GM12892 (cell line): ENCODE data around the gene CCDC9B.
A peak's percentile ranks its signal among the peaks of the same experiment; 100 is the strongest.

Source experiments
- DNase-seq: peaks from one replicate; pipeline ENCODE4 v3.0.0; 2011; ENCODE audit not compliant: insufficient read length
- FAIRE-seq: peaks from 2 replicates; lab custom pipeline; 2011; peaks lifted over from hg19 to GRCh38; lab: Jason Lieb, UNC
- POLR2A ChIP-seq: IDR thresholded peaks from 2 replicates; pipeline ENCODE4 v1.6.1; 2011; ENCODE audit warnings: low read depth, low read length, control low read depth
- POLR2AphosphoS5 ChIP-seq: IDR thresholded peaks from 2 replicates; pipeline ENCODE4 v1.6.1; 2011; ENCODE audit warnings: low read depth, low read length, control low read depth
- TAF1 ChIP-seq: IDR thresholded peaks from 2 replicates; pipeline ENCODE4 v1.6.1; 2011; ENCODE audit warnings: low read depth, mild to moderate bottlenecking, control low read depth, low read length, borderline replicate concordance

CCDC9B gene

GRCh38 chr15:40361640-40362039, 20.9 kb upstream of the CCDC9B start:
- no peak for DNase-seq
- no peak for TF ChIP-seq POLR2A
- TF ChIP-seq TAF1 = no peak
- no peak for TF ChIP-seq POLR2AphosphoS5
- no peak for FAIRE-seq

GRCh38 chr15:40360015-40360414, 19.3 kb upstream of the CCDC9B start:
- FAIRE-seq (no peak), DNase-seq (no peak)
- TF ChIP-seq POLR2AphosphoS5 = no peak
- no peak for TF ChIP-seq TAF1
- no peak for TF ChIP-seq POLR2A

DNA sequence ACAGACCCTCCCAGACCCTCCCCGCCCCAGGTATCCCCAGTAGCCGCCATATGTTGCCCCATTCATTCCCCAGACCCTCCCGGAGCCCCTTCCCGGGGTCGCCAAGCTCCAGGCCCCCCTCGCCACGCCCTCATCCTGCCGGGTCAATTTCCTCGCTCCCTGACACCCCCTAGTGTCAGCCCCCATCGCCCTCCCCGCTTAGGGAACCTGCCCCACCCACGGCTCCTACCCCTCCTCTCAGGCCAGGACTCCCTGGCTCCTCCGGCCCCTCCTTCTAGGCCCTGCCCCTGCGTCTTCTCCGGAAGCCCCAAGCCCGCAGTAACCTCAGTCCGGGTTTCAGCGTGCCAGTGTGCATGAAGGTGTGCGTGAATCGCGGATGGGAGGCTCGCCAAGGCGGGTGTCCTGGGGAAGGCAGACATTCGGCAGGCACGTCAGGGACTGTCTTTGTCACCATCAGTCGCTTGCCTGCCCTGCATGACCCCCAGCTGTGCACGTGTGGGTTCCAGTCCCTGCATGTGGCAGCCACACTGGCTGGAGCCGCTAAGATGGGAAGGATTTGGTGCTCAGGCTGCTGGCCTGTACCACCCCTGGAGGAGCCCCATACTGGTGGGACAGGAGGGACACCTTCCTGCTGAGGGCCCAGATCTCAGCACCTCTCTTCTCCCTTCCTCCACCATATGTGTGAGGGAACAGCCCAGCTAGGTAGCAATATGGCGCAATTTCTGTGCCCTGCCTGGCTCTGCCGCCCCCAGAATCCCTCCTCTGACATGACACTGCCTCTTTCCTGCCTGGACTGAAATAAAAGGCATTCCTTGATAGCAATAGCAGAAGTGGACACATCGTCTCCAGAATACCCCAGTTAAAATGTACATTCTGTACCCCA, 18.0 kb upstream of the CCDC9B start:
- TF ChIP-seq POLR2A = no peak
- no peak for DNase-seq
- no peak for FAIRE-seq

- peak; percentile 93 for FAIRE-seq
- peak; percentile 99 for DNase-seq
- TF ChIP-seq POLR2A (no peak), POLR2AphosphoS5 (no peak), TAF1 (no peak)
Observed at GRCh38 chr15:40357723-40358470, 17.2 kb upstream of the CCDC9B start, which contains the start of gene DISP2. Gene DISP2 (plus strand): TSS chr15:40358219. CDS start chr15:40358322, 103 bp downstream.

DNA sequence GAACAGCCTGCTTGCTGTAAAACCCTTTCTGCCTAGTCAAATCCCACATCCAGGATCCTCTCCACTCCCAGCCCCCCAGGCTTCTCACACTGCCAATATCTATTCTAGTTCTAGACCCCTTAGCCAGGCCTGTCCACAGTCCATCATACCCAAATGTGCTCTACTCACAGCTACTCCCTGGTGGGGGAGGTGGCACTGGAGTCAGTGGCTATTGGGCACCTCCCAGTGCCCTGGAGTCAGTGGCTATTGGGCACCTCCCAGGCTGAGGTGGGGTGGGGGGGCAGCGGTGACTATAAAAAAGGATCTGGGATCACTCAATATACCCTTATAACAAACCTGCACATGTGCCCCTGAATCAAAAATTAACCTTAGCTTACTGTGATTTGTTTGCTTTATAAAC, 16.5 kb upstream of the CCDC9B start:
- TF ChIP-seq POLR2AphosphoS5 = no peak
- no peak for TF ChIP-seq TAF1
- FAIRE-seq (no peak), DNase-seq (no peak)

- no peak for DNase-seq
- no peak for FAIRE-seq
Observed at GRCh38 chr15:40355976-40356585, 15.3 kb upstream of the CCDC9B start.

GRCh38 chr15:40354408-40355171, 13.9 kb upstream of the CCDC9B start:
- no peak for DNase-seq
- TF ChIP-seq POLR2A (no peak), TAF1 (no peak)
- FAIRE-seq = no peak

More at GRCh38 chr15:40355976-40356585, 15.3 kb upstream of the CCDC9B start:
- TF ChIP-seq POLR2AphosphoS5 (no peak), TAF1 (no peak), POLR2A (no peak)

- DNase-seq (no peak), FAIRE-seq (no peak)
- TF ChIP-seq TAF1 (no peak), POLR2A (no peak), POLR2AphosphoS5 (no peak)
Observed at GRCh38 chr15:40353697-40354096, 13.0 kb upstream of the CCDC9B start.

DNA sequence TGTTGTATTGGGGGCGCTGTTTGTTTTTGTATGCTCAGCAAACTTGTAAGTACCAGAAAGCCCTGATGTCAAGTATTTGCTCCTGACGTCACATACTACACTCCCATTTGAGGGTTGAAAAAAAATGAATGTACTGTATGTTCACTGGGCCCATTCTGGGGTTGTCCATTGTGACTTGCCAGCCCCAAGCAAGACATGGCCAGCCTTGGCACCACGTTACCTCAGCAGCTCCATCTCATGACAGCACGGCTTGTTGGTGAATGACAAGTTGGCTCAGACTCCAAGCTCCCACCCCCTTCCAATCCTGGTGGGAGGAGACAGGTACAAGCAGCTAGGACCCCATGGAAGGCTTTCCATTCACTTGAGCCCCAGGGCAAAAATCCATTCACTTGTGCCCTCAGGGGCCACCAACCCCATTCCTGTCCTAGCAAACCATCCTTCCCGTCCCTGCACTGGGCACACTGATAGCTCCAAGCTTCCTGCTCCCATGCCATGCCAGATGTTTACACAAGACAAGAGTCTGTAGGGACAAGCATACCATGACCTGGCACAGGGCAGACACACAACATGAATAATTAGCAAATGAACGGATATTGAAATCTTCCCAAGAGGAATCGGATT, 11.7 kb upstream of the CCDC9B start:
- DNase-seq (no peak), FAIRE-seq (no peak)
- TF ChIP-seq POLR2A (no peak), POLR2AphosphoS5 (no peak)

GRCh38 chr15:40349163-40349562, 8.4 kb upstream of the CCDC9B start:
- DNase-seq (no peak), FAIRE-seq (no peak)
- no peak for TF ChIP-seq POLR2A
- TF ChIP-seq TAF1 = no peak
- no peak for TF ChIP-seq POLR2AphosphoS5

- no peak for TF ChIP-seq TAF1
- TF ChIP-seq POLR2AphosphoS5 = no peak
- no peak for TF ChIP-seq POLR2A
- DNase-seq (no peak), FAIRE-seq (no peak)
Observed at GRCh38 chr15:40348474-40348870, 7.7 kb upstream of the CCDC9B start.
